ENCODE results near the gene RBM39. TPM values are rescaled to one million over a fixed set of nuclear protein-coding genes. Genes with fewer than 3 reads are reported as not detected.
"Not testable (repeated sequence)": the region's sequence is repeated elsewhere in the genome, so short reads cannot be mapped to it uniquely, and the experiment has no call there.

The RBM39 gene
- total RNA-seq, 1 donor, result 256 TPM

DNA sequence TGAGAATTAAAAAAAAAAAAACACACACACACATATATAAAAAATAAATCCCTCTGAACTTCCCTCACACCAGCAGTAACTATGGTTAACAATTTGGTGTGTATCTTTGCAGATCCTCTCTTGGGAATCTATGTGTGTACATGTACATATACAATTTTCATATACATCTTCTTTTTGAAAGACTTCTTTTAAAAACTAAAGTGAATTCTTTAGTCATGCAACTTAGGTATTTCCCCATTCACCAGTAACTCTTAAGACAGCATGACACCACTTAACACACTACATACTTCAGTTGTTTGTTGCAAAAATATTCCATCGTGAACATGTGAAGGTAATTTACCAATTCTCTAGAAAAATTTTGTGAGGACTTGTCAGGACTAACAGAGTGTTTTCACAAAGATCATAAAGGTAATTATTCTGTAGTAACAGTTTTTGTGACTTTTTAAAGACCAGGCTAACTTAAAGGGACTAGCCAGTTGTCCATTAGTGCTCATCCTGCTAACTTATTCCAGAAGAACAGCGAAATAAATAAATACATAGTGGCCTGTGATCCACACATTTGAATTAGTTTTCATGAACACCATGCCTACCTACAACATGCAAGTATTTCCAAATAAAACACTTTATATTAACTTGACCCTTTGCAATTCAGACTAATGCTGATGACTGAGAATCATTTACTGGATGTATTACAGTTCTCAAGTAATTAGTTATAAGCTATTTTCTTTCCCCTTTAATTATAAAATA lies 12.1 kb downstream of the RBM39 start:
- no peak for DNase-seq (ENCODE audit: low read depth in 2 of 3, low spot score in 2 of 3)

GRCh38 chr20:35729283-35729807 lies 12.7 kb downstream of the RBM39 start:
- no peak for DNase-seq (ENCODE audit: low read depth in 2 of 3, low spot score in 2 of 3)

GRCh38 chr20:35726842-35727711 lies 15.0 kb downstream of the RBM39 start:
- DNase-seq (ENCODE audit: low read depth in 2 of 3, low spot score in 2 of 3), result no peak

- DNase-seq (ENCODE audit: low read depth in 2 of 3, low spot score in 2 of 3), result no peak
These were observed 17.5 kb downstream of the RBM39 start for GRCh38 chr20:35724321-35725230.

GRCh38 chr20:35723652-35724320 lies 18.3 kb downstream of the RBM39 start:
- DNase-seq (ENCODE audit: low read depth in 2 of 3, low spot score in 2 of 3), result not testable (repeated sequence)

GRCh38 chr20:35723275-35723639 lies 18.8 kb downstream of the RBM39 start:
- DNase-seq (ENCODE audit: low read depth in 2 of 3, low spot score in 2 of 3), result not testable (repeated sequence)

GRCh38 chr20:35721621-35722020 lies 20.4 kb downstream of the RBM39 start:
- DNase-seq (ENCODE audit: low read depth in 2 of 3, low spot score in 2 of 3), result no peak

DNA sequence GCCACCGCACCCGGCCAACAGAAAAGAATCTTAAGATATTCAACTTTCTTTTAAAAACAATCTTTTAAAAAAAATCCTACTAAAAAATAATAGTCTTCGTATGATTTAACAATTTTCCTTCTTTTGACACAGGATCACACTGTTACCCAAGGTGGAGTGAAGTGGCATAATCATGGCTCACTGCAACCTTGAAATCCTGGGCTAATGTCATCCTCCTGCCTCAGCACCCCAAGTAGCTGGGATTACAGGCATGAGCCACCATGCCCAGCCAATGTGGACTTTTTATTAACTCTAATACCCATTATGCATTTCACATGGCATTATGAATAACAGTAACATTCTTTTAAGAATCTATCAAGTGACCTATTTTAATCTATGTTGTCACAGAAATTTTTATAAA lies 20.8 kb downstream of the RBM39 start:
- DNase-seq (ENCODE audit: low read depth in 2 of 3, low spot score in 2 of 3), result no peak

- no peak for DNase-seq (ENCODE audit: low read depth in 2 of 3, low spot score in 2 of 3)
These were observed 21.6 kb downstream of the RBM39 start for GRCh38 chr20:35720165-35721123.

DNA sequence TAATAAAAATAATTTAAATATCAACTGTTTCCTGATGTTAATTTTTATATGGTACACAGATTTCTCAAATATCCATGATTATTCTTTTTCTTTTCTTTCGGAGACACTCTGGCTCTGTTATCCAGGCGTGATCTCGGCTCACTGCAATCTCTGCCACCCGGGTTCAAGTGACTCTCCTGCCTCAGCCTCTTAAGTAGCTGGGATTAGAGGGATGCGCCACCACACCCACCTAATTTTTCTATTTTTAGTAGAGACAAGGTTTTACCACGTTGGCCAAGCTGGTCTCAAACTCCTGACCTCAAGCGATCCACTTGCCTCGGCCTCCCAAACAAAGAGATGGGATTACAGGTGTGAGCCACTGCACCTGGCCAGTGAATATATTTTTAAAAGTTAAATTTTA lies 22.3 kb downstream of the RBM39 start:
- no peak for DNase-seq (ENCODE audit: low read depth in 2 of 3, low spot score in 2 of 3)

DNA sequence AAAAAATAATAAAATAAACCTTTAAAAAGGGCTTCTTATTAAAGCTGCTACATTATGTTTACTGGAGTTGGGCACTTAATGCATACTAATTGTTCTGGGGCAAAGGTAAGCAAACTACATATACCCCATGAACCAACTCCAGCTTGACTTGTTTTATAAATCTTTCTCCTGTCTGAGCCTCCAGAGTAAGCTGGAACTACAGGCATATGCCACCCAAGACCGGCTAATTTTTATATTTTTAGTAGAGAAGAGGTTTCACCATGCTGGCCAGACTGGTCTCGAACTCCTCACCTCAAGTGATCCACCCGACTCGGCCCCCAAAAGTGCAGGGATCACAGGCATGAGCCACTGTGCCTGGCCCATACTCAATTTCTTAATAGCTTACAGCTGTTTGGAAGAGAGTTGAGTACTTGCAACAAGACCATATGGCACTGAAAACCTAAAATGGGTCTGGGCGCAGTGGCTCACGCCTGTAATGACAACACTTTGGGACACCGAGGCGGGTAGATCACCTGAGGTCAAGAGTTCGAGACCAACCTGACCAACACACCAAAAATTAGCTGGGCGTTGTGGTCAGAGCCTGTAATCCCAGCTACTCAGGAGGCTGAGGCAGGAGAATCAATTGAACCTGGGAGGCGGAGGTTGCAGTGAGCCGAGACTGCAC lies 23.0 kb downstream of the RBM39 start:
- no peak for DNase-seq (ENCODE audit: low read depth in 2 of 3, low spot score in 2 of 3)

GRCh38 chr20:35718321-35718720 lies 23.7 kb downstream of the RBM39 start:
- DNase-seq (ENCODE audit: low read depth in 2 of 3, low spot score in 2 of 3), result not testable (repeated sequence)

GRCh38 chr20:35716330-35716729 lies 25.7 kb downstream of the RBM39 start:
- DNase-seq (ENCODE audit: low read depth in 2 of 3, low spot score in 2 of 3), result no peak

GRCh38 chr20:35715652-35716051 lies 26.4 kb downstream of the RBM39 start:
- no peak for DNase-seq (ENCODE audit: low read depth in 2 of 3, low spot score in 2 of 3)

DNA sequence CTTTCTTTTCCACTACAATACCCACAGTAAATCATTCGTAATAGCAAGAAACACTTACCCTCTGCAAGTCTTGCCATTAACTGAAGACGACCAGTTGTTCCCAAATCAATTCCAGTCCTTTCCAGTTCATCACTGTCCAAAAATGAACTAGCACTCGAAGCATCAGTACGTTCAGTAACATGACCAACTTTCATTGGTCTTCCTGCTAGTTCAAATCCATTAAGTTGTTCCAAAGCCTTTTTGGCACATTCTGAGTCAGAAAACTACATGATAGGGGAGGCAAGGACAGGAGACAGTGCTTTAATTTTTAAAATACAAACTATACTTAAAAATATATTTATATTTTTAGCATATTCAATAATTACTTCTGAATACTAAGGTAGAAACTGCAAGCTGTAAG lies 27.9 kb downstream of the RBM39 start:
- no peak for DNase-seq (ENCODE audit: low read depth in 2 of 3, low spot score in 2 of 3)

DNA sequence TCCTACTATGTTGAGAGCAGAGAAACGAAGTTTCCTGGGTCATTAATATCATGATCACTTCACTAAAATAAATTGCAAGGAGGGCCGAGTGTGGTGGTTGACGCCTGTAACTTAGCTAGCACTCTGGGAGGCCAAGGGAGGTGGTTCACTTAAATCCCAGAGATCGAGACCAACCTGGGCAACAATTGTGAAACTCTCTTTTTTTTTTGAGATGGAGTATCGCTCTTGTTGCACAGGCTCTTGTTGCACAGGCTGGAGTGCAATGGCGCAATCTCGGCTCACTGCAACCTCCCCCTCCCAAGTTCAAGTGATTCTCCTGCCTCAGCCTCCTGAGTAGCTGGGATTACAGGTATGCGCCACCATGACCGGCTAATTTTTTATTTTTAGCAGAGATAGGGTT lies 28.9 kb downstream of the RBM39 start:
- DNase-seq (ENCODE audit: low read depth in 2 of 3, low spot score in 2 of 3), result not testable (repeated sequence)

DNA sequence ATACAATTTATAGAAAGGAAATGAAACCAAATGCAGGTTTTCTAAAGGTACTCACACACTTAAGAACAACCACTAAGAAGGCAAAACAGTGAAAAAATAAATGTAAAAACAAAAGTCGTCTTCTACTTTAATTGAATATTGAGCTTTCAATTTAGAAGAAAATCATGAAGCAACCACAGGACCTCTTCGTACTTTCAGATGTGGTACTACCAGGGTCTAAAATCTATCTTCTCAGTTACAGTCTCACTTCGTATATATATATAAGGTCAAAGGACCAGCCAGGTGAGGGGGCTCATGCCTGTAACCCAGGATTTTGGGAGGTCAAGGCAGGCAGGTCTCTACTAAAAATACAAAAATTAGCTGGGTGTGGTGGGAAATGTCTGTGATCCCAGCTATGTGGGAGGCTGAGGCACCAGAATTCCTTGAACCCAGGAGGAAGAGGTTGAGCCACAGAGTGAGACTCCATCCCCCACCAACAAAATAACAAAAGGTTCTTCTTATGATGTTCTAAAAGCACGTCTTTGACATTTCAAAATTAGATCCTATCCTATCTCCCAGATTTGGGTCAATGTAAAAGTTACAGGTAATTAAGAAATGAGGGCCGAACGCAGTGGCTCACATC lies 30.4 kb downstream of the RBM39 start:
- no peak for DNase-seq (ENCODE audit: low read depth in 2 of 3, low spot score in 2 of 3)
